Kidney (tissue), 14 donors: Measurements from ENCODE around the gene MAL. TPM values are rescaled to one million over a fixed set of nuclear protein-coding genes. Genes with fewer than 3 reads are reported as not detected.

ENCODE experiments used
- DNase-seq, 5 donors: peaks; one replicate each; pipeline ENCODE4 v3.0.0-alpha.2; 2013 to 2020
- FAIRE-seq: peaks from 2 replicates; lab custom pipeline; 2012; peaks lifted over from hg19 to GRCh38; lab: Jason Lieb, UNC
- H3K27ac ChIP-seq, 2 donors: one replicate each; pipeline ENCODE4 v1.7.0; 2013; ENCODE audit warnings: low read depth in 2 of 2, low read length in 2 of 2, inconsistent platforms in 1 of 2
- H3K27me3 ChIP-seq: one replicate; pipeline ENCODE4 v1.7.1; 2013; ENCODE audit warnings: low read length, inconsistent platforms; ENCODE audit not compliant: control insufficient read depth, insufficient read depth
- H3K36me3 ChIP-seq, 3 donors: one replicate each; pipeline versions ENCODE4 v1.7.0 to v1.7.1; 2013; ENCODE audit warnings: low read length in 3 of 3, control low read depth in 1 of 3, inconsistent platforms in 1 of 3; ENCODE audit not compliant: insufficient read depth in 3 of 3, control insufficient read depth in 2 of 3
- H3K4me1 ChIP-seq, 3 donors: one replicate each; pipeline versions ENCODE4 v1.7.0 to v1.7.1; 2013; ENCODE audit warnings: low read length in 3 of 3, inconsistent platforms in 1 of 3, low read depth in 1 of 3; ENCODE audit not compliant: control insufficient read depth in 2 of 3, insufficient read depth in 2 of 3
- H3K4me3 ChIP-seq, 3 donors: one replicate each; pipeline versions ENCODE4 v1.7.0 to v1.8.1; 2013; ENCODE audit warnings: low read length in 3 of 3, control low read depth in 1 of 3, inconsistent platforms in 1 of 3
- H3K9ac ChIP-seq, 3 donors: one replicate each; pipeline versions ENCODE4 v1.7.0 to v1.7.1; 2013; ENCODE audit warnings: low read length in 3 of 3, control low read depth in 1 of 3, inconsistent platforms in 1 of 3
- H3K9me3 ChIP-seq, 3 donors: one replicate each; pipeline versions ENCODE4 v1.7.0 to v1.7.1; 2013; ENCODE audit warnings: low read length in 3 of 3, control low read depth in 1 of 3, inconsistent platforms in 1 of 3; ENCODE audit not compliant: control insufficient read depth in 2 of 3, insufficient read depth in 1 of 3
- intact Hi-C: fragments of 100-400 bp; cut with DNase I; formaldehyde crosslinking; loops from one replicate; pipeline ENCODE4 v1.11.1; 2022
- polyA plus RNA-seq: library from polyadenylated mRNA; stranded (reverse); fragments of 350-450 nt; fragmentation: Illumina TruSeq; extraction: RNeasy Lipid Tissue Mini Kit (QIAGEN cat#74804); gene quantifications from one replicate; pipeline ENCODE4 v1.2.3, GENCODE V29; 2014; ENCODE audit warnings: low read depth, low replicate concordance; ENCODE audit not compliant: insufficient read depth
- total RNA-seq: library from RNA; stranded (reverse); fragmentation: NEBNext Ultra II Directional; extraction: Animal tissue kit (Norgen Biotek cat#: 25700); gene quantifications from one replicate; pipeline ENCODE4 v1.2.1, GENCODE V29; 2021
- TF ChIP-seq, protein P1 (sequence below): IDR thresholded peaks from 3 replicates; pipeline ENCODE4 v1.5.1; 2012; ENCODE audit warnings: mild to moderate bottlenecking, moderate library complexity, borderline replicate concordance; ENCODE audit not compliant: insufficient read depth; ENCODE audit errors: extremely low read depth
- donor health status: control.
- donor health status: control.
- donor health status: control.
- donor health status: control.
- donor health status: control.
- donor health status: DM: yes; HTN: yes; CAD: no.
- donor health status: Normal renal cell carcinoma (clear cell type).

Gene MAL
- total and polyA plus RNA-seq, 2 donors from 2014 or later: 477 to 1,006 TPM

GRCh38 chr2:94992360-94992759 lies 33.1 kb upstream of the MAL start:
- intact Hi-C loops: no loop called here
- Histone ChIP-seq H3K27me3 (no peaks in the 10 kb centered on the region), H3K9ac (no peak overlapping the region), H3K4me1 (peaks cover 0 to 4% (median 2%) of the 10 kb centered on the region in 3 donors), H3K9me3 (no peaks in the 10 kb centered on the region), H3K27ac (no peak overlapping the region), H3K4me3 (no peak overlapping the region), H3K36me3 (no peaks in the 10 kb centered on the region)
- DNase-seq: no peak
- TF ChIP-seq, protein P1, sequence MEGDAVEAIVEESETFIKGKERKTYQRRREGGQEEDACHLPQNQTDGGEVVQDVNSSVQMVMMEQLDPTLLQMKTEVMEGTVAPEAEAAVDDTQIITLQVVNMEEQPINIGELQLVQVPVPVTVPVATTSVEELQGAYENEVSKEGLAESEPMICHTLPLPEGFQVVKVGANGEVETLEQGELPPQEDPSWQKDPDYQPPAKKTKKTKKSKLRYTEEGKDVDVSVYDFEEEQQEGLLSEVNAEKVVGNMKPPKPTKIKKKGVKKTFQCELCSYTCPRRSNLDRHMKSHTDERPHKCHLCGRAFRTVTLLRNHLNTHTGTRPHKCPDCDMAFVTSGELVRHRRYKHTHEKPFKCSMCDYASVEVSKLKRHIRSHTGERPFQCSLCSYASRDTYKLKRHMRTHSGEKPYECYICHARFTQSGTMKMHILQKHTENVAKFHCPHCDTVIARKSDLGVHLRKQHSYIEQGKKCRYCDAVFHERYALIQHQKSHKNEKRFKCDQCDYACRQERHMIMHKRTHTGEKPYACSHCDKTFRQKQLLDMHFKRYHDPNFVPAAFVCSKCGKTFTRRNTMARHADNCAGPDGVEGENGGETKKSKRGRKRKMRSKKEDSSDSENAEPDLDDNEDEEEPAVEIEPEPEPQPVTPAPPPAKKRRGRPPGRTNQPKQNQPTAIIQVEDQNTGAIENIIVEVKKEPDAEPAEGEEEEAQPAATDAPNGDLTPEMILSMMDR: no peak
- FAIRE-seq: no peak

DNA sequence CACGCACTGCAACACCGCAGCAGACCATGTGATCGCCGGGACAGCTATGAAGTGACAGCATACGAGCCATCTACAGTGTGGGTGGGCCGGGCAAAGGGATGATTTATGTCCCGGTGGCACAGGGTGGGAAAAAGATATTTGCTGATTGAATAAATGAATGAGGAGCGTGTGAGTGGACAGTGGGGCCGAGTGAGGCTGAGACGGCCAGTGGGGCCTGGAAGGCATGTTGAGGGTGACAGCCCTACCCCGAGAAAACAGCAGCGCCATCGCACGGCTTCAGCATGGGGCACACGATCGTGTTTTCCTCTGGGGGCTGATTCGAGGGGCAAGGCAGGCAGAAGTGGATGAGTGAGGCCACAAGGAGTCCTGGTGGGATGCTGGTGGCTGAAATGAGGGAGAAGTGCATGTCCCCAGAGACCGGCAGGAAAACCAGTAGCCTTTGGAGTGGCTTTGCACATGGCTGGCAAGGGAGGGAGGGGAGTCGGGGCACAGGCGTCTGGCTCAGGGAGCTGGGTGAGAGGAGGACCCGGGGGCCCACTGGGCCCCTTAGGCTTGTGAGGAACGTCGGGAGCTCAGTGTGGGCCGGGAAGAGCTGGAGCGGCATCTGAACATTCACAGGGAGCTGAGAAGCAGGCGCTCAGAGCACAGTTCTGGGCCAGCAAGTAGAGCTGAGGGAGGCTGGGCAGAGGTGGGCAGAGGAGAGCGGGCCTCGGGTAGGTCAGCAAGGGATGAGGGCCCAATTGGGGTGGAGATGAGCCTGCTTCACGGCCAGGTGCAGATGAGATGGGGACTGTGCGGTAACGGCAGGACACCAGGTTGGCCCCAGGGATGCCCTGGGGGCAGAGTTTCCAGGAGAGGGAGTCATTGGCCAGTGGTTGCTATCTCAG lies 32.1 kb upstream of the MAL start:
- peaks cover 2% of the 10 kb centered on the region for H3K27me3 ChIP-seq
- H3K9ac ChIP-seq: no peak overlapping the region
- H3K36me3 ChIP-seq: no peaks in the 10 kb centered on the region
- H3K4me3 ChIP-seq: no peak overlapping the region
- FAIRE-seq (no peak), DNase-seq (no peak)
- H3K9me3 ChIP-seq: no peaks in the 10 kb centered on the region
- H3K4me1 ChIP-seq: peaks cover 0 to 4% (median 4%) of the 10 kb centered on the region in 3 donors
- TF ChIP-seq, protein P1: no peak
- intact Hi-C loops: no loop called here
- no peak overlapping the region for H3K27ac ChIP-seq

- no peak overlapping the region for H3K9ac ChIP-seq
- intact Hi-C loops: no loop called here
- TF ChIP-seq, protein P1: no peak
- DNase-seq (no peak), FAIRE-seq (no peak)
- H3K9me3 ChIP-seq: no peaks in the 10 kb centered on the region
- H3K27ac ChIP-seq: no peak overlapping the region
- H3K36me3 ChIP-seq: no peaks in the 10 kb centered on the region
- H3K4me1 ChIP-seq: peaks cover 0 to 7% (median 4%) of the 10 kb centered on the region in 3 donors
- H3K4me3 ChIP-seq: no peak overlapping the region
- peaks cover 2% of the 10 kb centered on the region for H3K27me3 ChIP-seq
These were observed 31.2 kb upstream of the MAL start for GRCh38 chr2:94994063-94994913.
